ENCODE results near the gene CCDC152.

DNA sequence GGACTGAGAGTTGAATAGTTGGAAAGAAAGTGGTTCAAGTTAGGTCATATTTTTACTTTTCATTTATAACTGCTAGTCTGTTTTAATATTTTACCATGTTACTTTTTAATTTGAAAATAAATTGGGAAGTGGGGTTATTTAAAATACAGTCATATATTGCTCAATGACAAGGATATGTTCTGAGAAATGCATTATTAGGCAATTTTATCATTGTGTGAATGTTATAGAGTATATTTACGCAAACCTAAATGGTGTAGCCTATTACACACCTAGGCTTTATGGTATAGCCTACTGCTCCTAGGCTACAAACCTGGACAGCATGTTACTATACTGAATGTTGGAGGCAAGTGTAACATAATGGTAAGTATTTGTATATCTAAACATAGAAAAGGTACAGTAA lies 5.2 kb downstream of the CCDC152 start:
- TF ChIP-seq NR2C2 (CRISPR knock-in tag; IDR thresholded peaks at IDR 0.05; ENCODE audit: borderline replicate concordance) (no peak), ESRRA (CRISPR knock-in tag; IDR thresholded peaks at IDR 0.05; ENCODE audit: low read depth) (no peak), TAF15 (IDR thresholded peaks at IDR 0.05; ENCODE audit: low read depth, low read length, poor library complexity, severe bottlenecking) (no peak), ZNF674 (CRISPR knock-in tag; IDR thresholded peaks at IDR 0.05; ENCODE audit: low read depth) (no peak)
- TF ChIP-seq, protein P1, sequence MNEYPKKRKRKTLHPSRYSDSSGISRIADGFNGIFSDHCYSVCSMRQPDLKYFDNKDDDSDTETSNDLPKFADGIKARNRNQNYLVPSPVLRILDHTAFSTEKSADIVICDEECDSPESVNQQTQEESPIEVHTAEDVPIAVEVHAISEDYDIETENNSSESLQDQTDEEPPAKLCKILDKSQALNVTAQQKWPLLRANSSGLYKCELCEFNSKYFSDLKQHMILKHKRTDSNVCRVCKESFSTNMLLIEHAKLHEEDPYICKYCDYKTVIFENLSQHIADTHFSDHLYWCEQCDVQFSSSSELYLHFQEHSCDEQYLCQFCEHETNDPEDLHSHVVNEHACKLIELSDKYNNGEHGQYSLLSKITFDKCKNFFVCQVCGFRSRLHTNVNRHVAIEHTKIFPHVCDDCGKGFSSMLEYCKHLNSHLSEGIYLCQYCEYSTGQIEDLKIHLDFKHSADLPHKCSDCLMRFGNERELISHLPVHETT (CRISPR knock-in tag; conservative IDR thresholded peaks at IDR 0.05) = no peak
- TF ChIP-seq, protein P2, sequence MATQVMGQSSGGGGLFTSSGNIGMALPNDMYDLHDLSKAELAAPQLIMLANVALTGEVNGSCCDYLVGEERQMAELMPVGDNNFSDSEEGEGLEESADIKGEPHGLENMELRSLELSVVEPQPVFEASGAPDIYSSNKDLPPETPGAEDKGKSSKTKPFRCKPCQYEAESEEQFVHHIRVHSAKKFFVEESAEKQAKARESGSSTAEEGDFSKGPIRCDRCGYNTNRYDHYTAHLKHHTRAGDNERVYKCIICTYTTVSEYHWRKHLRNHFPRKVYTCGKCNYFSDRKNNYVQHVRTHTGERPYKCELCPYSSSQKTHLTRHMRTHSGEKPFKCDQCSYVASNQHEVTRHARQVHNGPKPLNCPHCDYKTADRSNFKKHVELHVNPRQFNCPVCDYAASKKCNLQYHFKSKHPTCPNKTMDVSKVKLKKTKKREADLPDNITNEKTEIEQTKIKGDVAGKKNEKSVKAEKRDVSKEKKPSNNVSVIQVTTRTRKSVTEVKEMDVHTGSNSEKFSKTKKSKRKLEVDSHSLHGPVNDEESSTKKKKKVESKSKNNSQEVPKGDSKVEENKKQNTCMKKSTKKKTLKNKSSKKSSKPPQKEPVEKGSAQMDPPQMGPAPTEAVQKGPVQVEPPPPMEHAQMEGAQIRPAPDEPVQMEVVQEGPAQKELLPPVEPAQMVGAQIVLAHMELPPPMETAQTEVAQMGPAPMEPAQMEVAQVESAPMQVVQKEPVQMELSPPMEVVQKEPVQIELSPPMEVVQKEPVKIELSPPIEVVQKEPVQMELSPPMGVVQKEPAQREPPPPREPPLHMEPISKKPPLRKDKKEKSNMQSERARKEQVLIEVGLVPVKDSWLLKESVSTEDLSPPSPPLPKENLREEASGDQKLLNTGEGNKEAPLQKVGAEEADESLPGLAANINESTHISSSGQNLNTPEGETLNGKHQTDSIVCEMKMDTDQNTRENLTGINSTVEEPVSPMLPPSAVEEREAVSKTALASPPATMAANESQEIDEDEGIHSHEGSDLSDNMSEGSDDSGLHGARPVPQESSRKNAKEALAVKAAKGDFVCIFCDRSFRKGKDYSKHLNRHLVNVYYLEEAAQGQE (IDR thresholded peaks at IDR 0.05; ENCODE audit: borderline replicate concordance in 1 of 2, low read depth in 1 of 2, low read length in 2 of 2) = no peak
- TF ChIP-seq, protein P3, sequence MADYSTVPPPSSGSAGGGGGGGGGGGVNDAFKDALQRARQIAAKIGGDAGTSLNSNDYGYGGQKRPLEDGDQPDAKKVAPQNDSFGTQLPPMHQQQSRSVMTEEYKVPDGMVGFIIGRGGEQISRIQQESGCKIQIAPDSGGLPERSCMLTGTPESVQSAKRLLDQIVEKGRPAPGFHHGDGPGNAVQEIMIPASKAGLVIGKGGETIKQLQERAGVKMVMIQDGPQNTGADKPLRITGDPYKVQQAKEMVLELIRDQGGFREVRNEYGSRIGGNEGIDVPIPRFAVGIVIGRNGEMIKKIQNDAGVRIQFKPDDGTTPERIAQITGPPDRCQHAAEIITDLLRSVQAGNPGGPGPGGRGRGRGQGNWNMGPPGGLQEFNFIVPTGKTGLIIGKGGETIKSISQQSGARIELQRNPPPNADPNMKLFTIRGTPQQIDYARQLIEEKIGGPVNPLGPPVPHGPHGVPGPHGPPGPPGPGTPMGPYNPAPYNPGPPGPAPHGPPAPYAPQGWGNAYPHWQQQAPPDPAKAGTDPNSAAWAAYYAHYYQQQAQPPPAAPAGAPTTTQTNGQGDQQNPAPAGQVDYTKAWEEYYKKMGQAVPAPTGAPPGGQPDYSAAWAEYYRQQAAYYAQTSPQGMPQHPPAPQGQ (CRISPR knock-in tag; IDR thresholded peaks at IDR 0.05; ENCODE audit: borderline replicate concordance) = no peak

All from HepG2 (cell line).